H1 (cell line): Measurements from ENCODE around the gene IKZF5. TPM values are rescaled to one million over a fixed set of nuclear protein-coding genes. Genes with fewer than 3 reads are reported as not detected.

ENCODE experiments used
- ASH2L ChIP-seq: fragments of 200-600, 300-600 bp; sonication (generic); IDR thresholded peaks from one replicate; pipeline ENCODE4 v1.7.1; 2017; ENCODE audit warnings: low read length
- BACH1 ChIP-seq: IDR thresholded peaks from 2 replicates; pipeline ENCODE4 v1.6.1; 2012; ENCODE audit warnings: low read length, improper control_type of control experiment
- BRCA1 ChIP-seq: IDR thresholded peaks from 2 replicates; pipeline ENCODE4 v1.6.1; 2012; ENCODE audit warnings: low read depth, low read length, improper control_type of control experiment
- CHD2 ChIP-seq: IDR thresholded peaks from 2 replicates; pipeline ENCODE4 v1.6.1; 2012; ENCODE audit warnings: low read length, improper control_type of control experiment
- CREB1 ChIP-seq: IDR thresholded peaks from 2 replicates; pipeline ENCODE4 v1.6.1; 2012; ENCODE audit warnings: inconsistent platforms
- EP300 ChIP-seq, 2 experiments: IDR thresholded peaks; 1 replicate in 1 of 2; 2 replicates in 1 of 2; pipeline ENCODE4 v1.6.1; 2011 to 2012; ENCODE audit warnings: low read depth in 2 of 2, low read length in 2 of 2, mild to moderate bottlenecking in 2 of 2, borderline replicate concordance in 1 of 2, inconsistent platforms in 1 of 2, moderate library complexity in 1 of 2
- HDAC2 ChIP-seq, 2 experiments: fragments of 300-600 bp in 1 of 2; sonication (generic) in 1 of 2; IDR thresholded peaks; 2 replicates each; pipeline ENCODE4 v1.6.1; 2011 to 2012; ENCODE audit warnings: low read depth in 2 of 2, low read length in 2 of 2, mild to moderate bottlenecking in 2 of 2, moderate library complexity in 2 of 2, borderline replicate concordance in 1 of 2, inconsistent platforms in 1 of 2
- KDM5A ChIP-seq: fragments of 200-600 bp; IDR thresholded peaks from 2 replicates; pipeline ENCODE4 v1.7.1; 2012; ENCODE audit warnings: mild to moderate bottlenecking, low read length, inconsistent platforms, mixed read lengths
- NANOG ChIP-seq: IDR thresholded peaks from 2 replicates; pipeline ENCODE4 v1.6.1; 2011; ENCODE audit warnings: low read length, low read depth, mild to moderate bottlenecking, inconsistent platforms; ENCODE audit not compliant: insufficient read depth, poor library complexity, severe bottlenecking
- PHF8 ChIP-seq: fragments of 200-600 bp; sonication (generic); conservative IDR thresholded peaks from 2 replicates; pipeline ENCODE4 v1.7.1; 2012; ENCODE audit warnings: low read depth, mild to moderate bottlenecking, inconsistent platforms, low read length, moderate library complexity
- RBBP5 ChIP-seq: IDR thresholded peaks from 2 replicates; pipeline ENCODE4 v1.7.1; 2012; ENCODE audit warnings: low read depth, mild to moderate bottlenecking, inconsistent platforms, low read length, moderate library complexity, borderline replicate concordance
- SIN3A ChIP-seq, 2 experiments: IDR thresholded peaks in 1 of 2; conservative IDR thresholded peaks in 1 of 2; 2 replicates each; pipeline ENCODE4 v1.6.1; 2011 to 2012; ENCODE audit warnings: low read length in 2 of 2, improper control_type of control experiment in 1 of 2, low read depth in 1 of 2, mild to moderate bottlenecking in 1 of 2
- SP1 ChIP-seq: IDR thresholded peaks from 2 replicates; pipeline ENCODE4 v1.6.1; 2011; ENCODE audit warnings: low read depth, low read length
- SRF ChIP-seq: IDR thresholded peaks from 2 replicates; pipeline ENCODE4 v1.6.1; 2011; ENCODE audit warnings: mild to moderate bottlenecking, low read depth, low read length, moderate library complexity
- TAF1 ChIP-seq: IDR thresholded peaks from 2 replicates; pipeline ENCODE4 v1.6.1; 2011; ENCODE audit warnings: mild to moderate bottlenecking, low read depth, low read length
- TAF7 ChIP-seq: optimal IDR thresholded peaks from 2 replicates; pipeline ENCODE3; 2011; ENCODE audit warnings: low read depth, mild to moderate bottlenecking, inconsistent platforms, low read length, moderate library complexity, borderline replicate concordance
- YY1 ChIP-seq: IDR thresholded peaks from 2 replicates; pipeline ENCODE4 v1.6.1; 2011; ENCODE audit warnings: low read depth, mild to moderate bottlenecking, low read length
- polyA plus RNA-seq, 7 experiments: library from polyadenylated mRNA; depleted of rRNA in 3 of 7; stranded (reverse) in 5 of 7; unstranded in 2 of 7; fragments of >200 nt in 5 of 7; fragments of 200-250 nt in 2 of 7; gene quantifications; 1 replicate in 5 of 7; 2 replicates in 1 of 7; 4 replicates in 1 of 7; pipeline versions ENCODE4 v1.2.1 to v1.2.3, GENCODE V29; 2011 to 2013; ENCODE audit warnings: missing spikeins in 2 of 7, mixed read lengths in 2 of 7
- total RNA-seq: library from RNA; stranded (reverse); fragmentation: NEBNext Ultra II Directional; extraction: Animal tissue kit (Norgen Biotek cat#: 25700); gene quantifications from 2 replicates; pipeline ENCODE4 v1.2.1, GENCODE V29; 2021
- TF ChIP-seq, protein P1 (sequence below): IDR thresholded peaks from 2 replicates; pipeline ENCODE4 v1.6.1; 2012; ENCODE audit warnings: inconsistent platforms
- TF ChIP-seq, protein P2 (sequence below): IDR thresholded peaks from 2 replicates; pipeline ENCODE4 v1.6.1; 2012; ENCODE audit warnings: inconsistent platforms
- TF ChIP-seq, protein P3 (sequence below), 3 experiments: IDR thresholded peaks; 1 replicate in 2 of 3; 2 replicates in 1 of 3; pipeline versions ENCODE4 v1.5.1 to v1.6.1; 2011; ENCODE audit warnings: low read length in 3 of 3, mild to moderate bottlenecking in 3 of 3, inconsistent platforms in 2 of 3, low read depth in 1 of 3, moderate library complexity in 1 of 3; ENCODE audit not compliant: insufficient read depth in 1 of 3; ENCODE audit errors: control extremely low read depth in 1 of 3

IKZF5 gene
- total and polyA plus RNA-seq, 2 of the 8 experiments (the other 6 are each of a cell fraction or from before 2014, with no cell fraction given), result 5.2 to 15.3 TPM

DNA sequence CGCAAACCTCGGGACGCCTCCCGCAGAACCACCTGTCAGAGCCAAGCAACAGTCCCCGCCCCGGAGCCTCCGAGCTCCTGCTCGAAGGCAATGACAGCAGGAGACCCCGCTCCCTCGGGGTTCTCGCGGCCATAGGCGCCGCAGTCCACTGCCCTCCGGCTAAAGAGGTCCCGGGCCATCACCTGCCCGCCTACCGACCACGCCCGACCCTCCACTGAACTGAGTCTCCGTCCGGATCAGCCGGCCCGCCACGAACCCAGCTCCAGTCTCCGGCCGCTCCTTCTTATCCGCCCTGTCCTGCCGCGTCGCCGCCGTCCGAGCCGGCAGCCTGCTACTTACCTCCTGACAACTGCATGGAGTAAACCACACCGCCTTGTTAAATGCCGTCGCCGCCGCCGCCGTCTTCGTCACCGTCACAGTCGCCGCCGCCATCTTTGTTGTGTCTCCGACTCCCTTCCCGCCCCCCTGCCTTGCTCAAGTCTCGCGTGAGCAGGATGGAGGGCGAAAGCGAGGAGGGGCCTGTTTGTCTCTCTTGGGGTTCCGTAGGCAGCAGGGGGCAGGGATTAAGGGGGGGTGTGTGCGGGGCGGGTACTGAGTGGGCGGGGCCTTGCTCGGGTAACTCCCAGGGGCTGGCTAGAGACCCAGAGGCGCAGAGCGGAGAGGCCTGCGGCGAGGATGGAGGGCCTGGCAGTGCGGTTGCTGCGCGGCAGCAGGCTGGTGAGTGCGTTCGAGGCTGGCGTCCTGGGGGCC is at the start of gene IKZF5, which contains the start of gene ACADSB (continued):
- no peak for TF ChIP-seq SRF
- TF ChIP-seq TAF7, result peak; percentile 68
- TF ChIP-seq, protein P1, sequence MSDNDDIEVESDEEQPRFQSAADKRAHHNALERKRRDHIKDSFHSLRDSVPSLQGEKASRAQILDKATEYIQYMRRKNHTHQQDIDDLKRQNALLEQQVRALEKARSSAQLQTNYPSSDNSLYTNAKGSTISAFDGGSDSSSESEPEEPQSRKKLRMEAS, result peak; percentile 70
- TF ChIP-seq SP1, result peak; percentile 64
- peak in 1 of 2 experiments; percentile 74; a peak in 1 of 4 replicates for TF ChIP-seq HDAC2 (IDR thresholded peaks at IDR 0.05; ENCODE audit: borderline replicate concordance in 1 of 2, low read depth in 2 of 2, low read length in 2 of 2)
- peak; percentile 79; the same call in 1 of the 2 replicates for TF ChIP-seq CREB1
- TF ChIP-seq, protein P2, sequence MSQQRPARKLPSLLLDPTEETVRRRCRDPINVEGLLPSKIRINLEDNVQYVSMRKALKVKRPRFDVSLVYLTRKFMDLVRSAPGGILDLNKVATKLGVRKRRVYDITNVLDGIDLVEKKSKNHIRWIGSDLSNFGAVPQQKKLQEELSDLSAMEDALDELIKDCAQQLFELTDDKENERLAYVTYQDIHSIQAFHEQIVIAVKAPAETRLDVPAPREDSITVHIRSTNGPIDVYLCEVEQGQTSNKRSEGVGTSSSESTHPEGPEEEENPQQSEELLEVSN, result peak; percentile 63
- peak; percentile 89 for TF ChIP-seq TAF1
- peak; percentile 97 for TF ChIP-seq ASH2L
- 0 out of 2 replicates have a peak, but pooled peaks have one; percentile 59 for TF ChIP-seq KDM5A
- TF ChIP-seq RBBP5, result peak; percentile 95; the same call in 1 of the 2 replicates
- no peak for TF ChIP-seq BACH1
- peak in 1 of 2 experiments; percentile 52; a peak in 1 of 3 replicates for TF ChIP-seq EP300 (IDR thresholded peaks at IDR 0.05; ENCODE audit: borderline replicate concordance in 1 of 2, low read depth in 2 of 2, low read length in 2 of 2)
- no peak for TF ChIP-seq NANOG
- TF ChIP-seq BRCA1, result peak; percentile 92
- TF ChIP-seq, protein P3, sequence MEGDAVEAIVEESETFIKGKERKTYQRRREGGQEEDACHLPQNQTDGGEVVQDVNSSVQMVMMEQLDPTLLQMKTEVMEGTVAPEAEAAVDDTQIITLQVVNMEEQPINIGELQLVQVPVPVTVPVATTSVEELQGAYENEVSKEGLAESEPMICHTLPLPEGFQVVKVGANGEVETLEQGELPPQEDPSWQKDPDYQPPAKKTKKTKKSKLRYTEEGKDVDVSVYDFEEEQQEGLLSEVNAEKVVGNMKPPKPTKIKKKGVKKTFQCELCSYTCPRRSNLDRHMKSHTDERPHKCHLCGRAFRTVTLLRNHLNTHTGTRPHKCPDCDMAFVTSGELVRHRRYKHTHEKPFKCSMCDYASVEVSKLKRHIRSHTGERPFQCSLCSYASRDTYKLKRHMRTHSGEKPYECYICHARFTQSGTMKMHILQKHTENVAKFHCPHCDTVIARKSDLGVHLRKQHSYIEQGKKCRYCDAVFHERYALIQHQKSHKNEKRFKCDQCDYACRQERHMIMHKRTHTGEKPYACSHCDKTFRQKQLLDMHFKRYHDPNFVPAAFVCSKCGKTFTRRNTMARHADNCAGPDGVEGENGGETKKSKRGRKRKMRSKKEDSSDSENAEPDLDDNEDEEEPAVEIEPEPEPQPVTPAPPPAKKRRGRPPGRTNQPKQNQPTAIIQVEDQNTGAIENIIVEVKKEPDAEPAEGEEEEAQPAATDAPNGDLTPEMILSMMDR (IDR thresholded peaks at IDR 0.05; ENCODE audit: control extremely low read depth in 1 of 3, insufficient read depth in 1 of 3, low read depth in 1 of 3, low read length in 3 of 3), result no peak
- TF ChIP-seq CHD2, result peak; percentile 98
- TF ChIP-seq PHF8, result peak; percentile 70
- TF ChIP-seq YY1, result peak; percentile 97
- peak; percentile 47 to 65; a peak in 1 of 4 replicates for TF ChIP-seq SIN3A (conservative IDR thresholded peaks at IDR 0.05 in 1 of 2, IDR thresholded peaks at IDR 0.05 in 1 of 2; ENCODE audit: low read depth in 1 of 2, low read length in 2 of 2)
